Measurements from ENCODE around the gene CDAN1. TPM values are rescaled to one million over a fixed set of nuclear protein-coding genes. Genes with fewer than 3 reads are reported as not detected.

Gene CDAN1
- total RNA-seq, 1 experiment from 2014 or later: 9.5 TPM

DNA sequence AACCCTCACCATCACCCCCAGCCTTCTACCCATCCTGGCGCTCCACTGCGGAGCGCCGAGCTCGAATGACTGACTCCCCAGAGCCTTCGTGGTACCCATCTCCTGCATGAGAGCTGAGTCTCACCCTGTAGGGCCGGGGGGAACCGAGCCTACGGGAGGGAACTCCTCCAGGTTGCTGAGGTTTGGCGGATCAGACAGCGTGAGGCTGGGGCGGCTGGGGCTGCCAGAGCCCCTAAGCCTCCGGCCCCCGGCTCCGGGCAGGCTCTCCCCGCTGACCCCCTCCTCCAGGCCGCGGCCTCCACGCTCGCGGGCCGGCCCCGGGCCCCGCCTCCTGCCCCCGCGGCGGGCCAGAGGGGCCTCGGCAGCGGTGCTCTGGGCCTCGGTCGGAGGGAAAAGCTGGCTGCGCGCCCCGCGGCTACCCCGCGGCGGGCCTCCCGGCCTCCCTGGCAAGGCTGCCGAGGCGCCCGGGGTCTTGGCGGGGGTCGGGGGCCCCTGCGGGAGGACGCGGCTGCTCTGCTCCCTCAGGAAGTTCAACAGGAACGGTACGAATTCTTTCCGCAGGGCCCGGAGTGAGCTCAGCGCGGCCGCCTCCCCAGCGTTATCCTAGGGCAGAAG lies 643 bp downstream of the CDAN1 start:
- intact Hi-C loops (cut with micrococcal nuclease): no loop called here
- TF ChIP-seq, protein P1, sequence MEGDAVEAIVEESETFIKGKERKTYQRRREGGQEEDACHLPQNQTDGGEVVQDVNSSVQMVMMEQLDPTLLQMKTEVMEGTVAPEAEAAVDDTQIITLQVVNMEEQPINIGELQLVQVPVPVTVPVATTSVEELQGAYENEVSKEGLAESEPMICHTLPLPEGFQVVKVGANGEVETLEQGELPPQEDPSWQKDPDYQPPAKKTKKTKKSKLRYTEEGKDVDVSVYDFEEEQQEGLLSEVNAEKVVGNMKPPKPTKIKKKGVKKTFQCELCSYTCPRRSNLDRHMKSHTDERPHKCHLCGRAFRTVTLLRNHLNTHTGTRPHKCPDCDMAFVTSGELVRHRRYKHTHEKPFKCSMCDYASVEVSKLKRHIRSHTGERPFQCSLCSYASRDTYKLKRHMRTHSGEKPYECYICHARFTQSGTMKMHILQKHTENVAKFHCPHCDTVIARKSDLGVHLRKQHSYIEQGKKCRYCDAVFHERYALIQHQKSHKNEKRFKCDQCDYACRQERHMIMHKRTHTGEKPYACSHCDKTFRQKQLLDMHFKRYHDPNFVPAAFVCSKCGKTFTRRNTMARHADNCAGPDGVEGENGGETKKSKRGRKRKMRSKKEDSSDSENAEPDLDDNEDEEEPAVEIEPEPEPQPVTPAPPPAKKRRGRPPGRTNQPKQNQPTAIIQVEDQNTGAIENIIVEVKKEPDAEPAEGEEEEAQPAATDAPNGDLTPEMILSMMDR (IDR thresholded peaks at IDR 0.05; ENCODE audit: unreplicated experiment): no peak
- Mint-ChIP-seq H3K9me3 (ENCODE audit: unreplicated experiment) (no peaks in the 10 kb centered on the region), H3K27me3 (ENCODE audit: insufficient read depth, unreplicated experiment) (no peaks in the 10 kb centered on the region), H3K27ac (ENCODE audit: low read depth, unreplicated experiment) (peak overlapping the region; percentile 12), H3K4me3 (ENCODE audit: unreplicated experiment) (peak overlapping the region; percentile 75), H3K4me1 (ENCODE audit: insufficient read depth, unreplicated experiment) (no peaks in the 10 kb centered on the region), H3K36me3 (ENCODE audit: insufficient read depth, unreplicated experiment) (peaks cover 39% of the 10 kb centered on the region)
- ChIA-PET CTCF (interaction anchor here (0.7 to 1.9 kb wide), 4 partner anchors 33 to 190 kb away, joined by 3 to 11 read pairs (median 7); no protein-coding TSS in a partner anchor), POLR2A (interaction anchor here (0.5 to 2.1 kb wide), 4 partner anchors 180 to 198 kb away, joined by 3 to 7 read pairs (median 4); partner anchors contain the start of genes HAUS2 and LRRC57)
- no peak for DNase-seq (ENCODE audit: unreplicated experiment)
- BruUV-seq (replicated peaks): no TSS peak

DNA sequence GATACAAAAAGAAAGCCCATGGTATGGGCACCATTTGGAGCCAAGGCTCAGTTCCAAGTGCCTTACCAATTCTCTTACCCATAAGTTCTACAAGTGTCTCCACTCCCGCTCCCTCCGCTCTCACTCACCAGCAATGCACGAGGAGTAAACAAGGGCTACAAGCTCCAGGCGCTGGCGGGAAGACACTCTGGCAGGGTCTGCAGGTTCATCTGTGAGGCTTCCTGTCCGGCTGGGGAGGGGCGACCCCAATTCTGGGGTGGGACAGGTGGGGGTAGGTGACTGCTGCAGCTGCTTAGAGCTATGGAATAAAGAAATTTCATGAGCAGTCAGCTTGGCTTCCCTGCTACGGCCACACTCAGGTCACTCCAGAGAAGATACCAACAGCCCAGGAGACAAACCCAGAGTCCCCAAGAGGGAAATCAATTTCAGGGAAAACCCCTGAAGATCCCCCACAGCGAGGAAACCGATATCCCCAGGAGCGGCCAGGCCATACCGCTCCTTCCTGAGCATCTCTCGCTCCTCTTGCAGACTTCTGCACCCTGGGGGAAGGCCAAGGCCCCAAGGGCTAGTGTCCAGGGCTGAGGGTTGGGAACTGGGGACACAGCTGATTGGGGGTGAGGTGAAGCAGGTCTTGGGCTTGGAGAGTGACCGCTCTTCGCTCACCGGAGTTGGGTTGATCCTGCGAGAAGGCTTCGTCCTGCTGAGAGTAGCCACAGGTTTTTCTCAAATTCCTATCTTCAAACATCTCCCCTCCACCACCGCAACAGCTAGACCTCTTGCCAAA lies 1.4 kb downstream of the CDAN1 start:
- no TSS peak for BruUV-seq (replicated peaks)
- Mint-ChIP-seq H3K4me3 (ENCODE audit: unreplicated experiment) (peak overlapping the region; percentile 75), H3K27me3 (ENCODE audit: insufficient read depth, unreplicated experiment) (no peaks in the 10 kb centered on the region), H3K36me3 (ENCODE audit: insufficient read depth, unreplicated experiment) (peaks cover 41% of the 10 kb centered on the region), H3K4me1 (ENCODE audit: insufficient read depth, unreplicated experiment) (no peaks in the 10 kb centered on the region), H3K9me3 (ENCODE audit: unreplicated experiment) (no peaks in the 10 kb centered on the region), H3K27ac (ENCODE audit: low read depth, unreplicated experiment) (no peak overlapping the region)
- intact Hi-C loops (cut with micrococcal nuclease): no loop called here
- TF ChIP-seq, protein P1 (IDR thresholded peaks at IDR 0.05; ENCODE audit: unreplicated experiment): no peak
- ChIA-PET POLR2A (interaction anchor here (0.7 to 2.1 kb wide), 4 partner anchors 91 to 199 kb away, joined by 3 to 7 read pairs (median 4); partner anchors contain the start of genes HAUS2 and LRRC57), CTCF (interaction anchor here (0.6 to 1.9 kb wide), 5 partner anchors 32 to 219 kb away, joined by 3 to 8 read pairs (median 4); no protein-coding TSS in a partner anchor)
- DNase-seq (ENCODE audit: unreplicated experiment): no peak

DNA sequence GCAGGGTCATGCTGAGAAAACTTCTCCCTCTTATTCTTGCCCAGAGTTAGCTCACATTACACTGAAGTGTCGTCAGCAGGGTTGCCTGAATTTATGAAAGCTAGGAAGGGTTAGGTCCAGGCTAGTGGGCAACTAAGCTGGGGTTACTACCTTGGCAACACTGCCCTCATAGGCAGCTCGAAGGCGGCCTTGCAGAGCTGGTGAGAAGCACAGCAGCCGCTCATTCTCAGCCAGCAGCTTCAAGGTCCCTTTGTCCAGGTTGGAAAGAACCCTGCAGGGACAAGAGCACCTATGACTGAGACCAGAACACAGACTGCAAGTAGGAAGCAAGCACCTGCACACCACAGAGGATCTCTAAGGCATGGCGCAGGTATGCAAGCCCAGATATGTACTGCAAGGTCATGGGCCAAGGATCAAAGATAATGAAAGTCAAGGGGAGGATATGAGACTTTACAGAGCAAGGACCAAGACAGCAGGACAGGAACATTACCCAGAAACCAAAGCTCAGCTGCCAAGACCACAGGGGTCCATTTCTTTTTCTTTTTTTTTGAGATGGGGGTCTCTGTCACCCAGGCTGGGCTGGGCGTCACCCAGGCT lies 2.8 kb downstream of the CDAN1 start:
- Mint-ChIP-seq H3K4me3 (ENCODE audit: unreplicated experiment) (no peak overlapping the region), H3K27ac (ENCODE audit: low read depth, unreplicated experiment) (no peak overlapping the region), H3K9me3 (ENCODE audit: unreplicated experiment) (no peaks in the 10 kb centered on the region), H3K4me1 (ENCODE audit: insufficient read depth, unreplicated experiment) (no peaks in the 10 kb centered on the region), H3K36me3 (ENCODE audit: insufficient read depth, unreplicated experiment) (peaks cover 36% of the 10 kb centered on the region), H3K27me3 (ENCODE audit: insufficient read depth, unreplicated experiment) (no peaks in the 10 kb centered on the region)
- TF ChIP-seq, protein P1 (IDR thresholded peaks at IDR 0.05; ENCODE audit: unreplicated experiment): no peak
- intact Hi-C loops (cut with micrococcal nuclease): no loop called here
- POLR2A ChIA-PET: no interaction called here
- CTCF ChIA-PET: interaction anchor here (0.9 kb wide), 1 partner anchor 501 kb away, joined by 4 read pairs; no protein-coding TSS in a partner anchor
- BruUV-seq (replicated peaks): no TSS peak
- no peak for DNase-seq (ENCODE audit: unreplicated experiment)

DNA sequence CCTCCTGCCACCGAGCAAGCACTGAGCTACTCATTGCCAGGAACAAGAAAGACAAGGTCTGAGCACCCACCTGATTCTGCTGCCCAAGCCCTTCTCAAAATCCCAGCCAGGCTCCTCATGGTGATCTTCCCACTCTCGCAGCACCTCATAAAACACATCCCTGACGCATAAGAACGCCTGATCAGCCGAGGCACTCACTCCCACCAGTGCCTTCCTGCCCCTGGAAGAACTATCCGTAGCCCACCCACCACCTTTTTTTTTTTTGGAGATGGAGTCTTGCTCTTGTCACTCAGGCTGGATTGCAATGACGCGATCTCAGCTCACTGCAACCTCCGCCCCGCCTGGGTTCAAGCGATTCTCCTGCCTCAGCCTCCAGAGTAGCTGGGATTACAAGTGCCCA lies 3.9 kb downstream of the CDAN1 start:
- H3K36me3 Mint-ChIP-seq (ENCODE audit: insufficient read depth, unreplicated experiment): peaks cover 47% of the 10 kb centered on the region
- intact Hi-C loops (cut with micrococcal nuclease): no loop called here
- no peaks in the 10 kb centered on the region for H3K4me1 Mint-ChIP-seq (ENCODE audit: insufficient read depth, unreplicated experiment)
- H3K27ac Mint-ChIP-seq (ENCODE audit: low read depth, unreplicated experiment): no peak overlapping the region
- H3K4me3 Mint-ChIP-seq (ENCODE audit: unreplicated experiment): no peak overlapping the region
- H3K27me3 Mint-ChIP-seq (ENCODE audit: insufficient read depth, unreplicated experiment): no peaks in the 10 kb centered on the region
- CTCF ChIA-PET: no interaction called here
- TF ChIP-seq, protein P1 (IDR thresholded peaks at IDR 0.05; ENCODE audit: unreplicated experiment): no peak
- no peak for DNase-seq (ENCODE audit: unreplicated experiment)
- no TSS peak for BruUV-seq (replicated peaks)
- no peaks in the 10 kb centered on the region for H3K9me3 Mint-ChIP-seq (ENCODE audit: unreplicated experiment)
- POLR2A ChIA-PET: interaction anchor here (0.9 kb wide), 1 partner anchor 10 kb away, joined by 3 read pairs; no protein-coding TSS in a partner anchor
